Kidney (tissue), 14 donors: ENCODE results near the gene DNAJB13. TPM values are rescaled to one million over a fixed set of nuclear protein-coding genes. Genes with fewer than 3 reads are reported as not detected.
"Not testable (repeated sequence)": the region's sequence is repeated elsewhere in the genome, so short reads cannot be mapped to it uniquely, and the experiment has no call there.

Source experiments
- DNase-seq, 5 donors: peaks; one replicate each; pipeline ENCODE4 v3.0.0-alpha.2; 2013 to 2020
- FAIRE-seq: peaks from 2 replicates; lab custom pipeline; 2012; peaks lifted over from hg19 to GRCh38; lab: Jason Lieb, UNC
- H3K27ac ChIP-seq, 2 donors: one replicate each; pipeline ENCODE4 v1.7.0; 2013; ENCODE audit warnings: low read depth in 2 of 2, low read length in 2 of 2, inconsistent platforms in 1 of 2
- H3K27me3 ChIP-seq: one replicate; pipeline ENCODE4 v1.7.1; 2013; ENCODE audit warnings: low read length, inconsistent platforms; ENCODE audit not compliant: control insufficient read depth, insufficient read depth
- H3K36me3 ChIP-seq, 3 donors: one replicate each; pipeline versions ENCODE4 v1.7.0 to v1.7.1; 2013; ENCODE audit warnings: low read length in 3 of 3, control low read depth in 1 of 3, inconsistent platforms in 1 of 3; ENCODE audit not compliant: insufficient read depth in 3 of 3, control insufficient read depth in 2 of 3
- H3K4me1 ChIP-seq, 3 donors: one replicate each; pipeline versions ENCODE4 v1.7.0 to v1.7.1; 2013; ENCODE audit warnings: low read length in 3 of 3, inconsistent platforms in 1 of 3, low read depth in 1 of 3; ENCODE audit not compliant: control insufficient read depth in 2 of 3, insufficient read depth in 2 of 3
- H3K4me3 ChIP-seq, 3 donors: one replicate each; pipeline versions ENCODE4 v1.7.0 to v1.8.1; 2013; ENCODE audit warnings: low read length in 3 of 3, control low read depth in 1 of 3, inconsistent platforms in 1 of 3
- H3K9ac ChIP-seq, 3 donors: one replicate each; pipeline versions ENCODE4 v1.7.0 to v1.7.1; 2013; ENCODE audit warnings: low read length in 3 of 3, control low read depth in 1 of 3, inconsistent platforms in 1 of 3
- H3K9me3 ChIP-seq, 3 donors: one replicate each; pipeline versions ENCODE4 v1.7.0 to v1.7.1; 2013; ENCODE audit warnings: low read length in 3 of 3, control low read depth in 1 of 3, inconsistent platforms in 1 of 3; ENCODE audit not compliant: control insufficient read depth in 2 of 3, insufficient read depth in 1 of 3
- CTCF ChIP-seq: IDR thresholded peaks from 3 replicates; pipeline ENCODE4 v1.5.1; 2012; ENCODE audit warnings: mild to moderate bottlenecking, moderate library complexity, borderline replicate concordance; ENCODE audit not compliant: insufficient read depth; ENCODE audit errors: extremely low read depth
- intact Hi-C: fragments of 100-400 bp; cut with DNase I; formaldehyde crosslinking; loops from one replicate; pipeline ENCODE4 v1.11.1; 2022
- polyA plus RNA-seq: library from polyadenylated mRNA; stranded (reverse); fragments of 350-450 nt; fragmentation: Illumina TruSeq; extraction: RNeasy Lipid Tissue Mini Kit (QIAGEN cat#74804); gene quantifications from one replicate; pipeline ENCODE4 v1.2.3, GENCODE V29; 2014; ENCODE audit warnings: low read depth, low replicate concordance; ENCODE audit not compliant: insufficient read depth
- total RNA-seq: library from RNA; stranded (reverse); fragmentation: NEBNext Ultra II Directional; extraction: Animal tissue kit (Norgen Biotek cat#: 25700); gene quantifications from one replicate; pipeline ENCODE4 v1.2.1, GENCODE V29; 2021
- donor health status: control.
- donor health status: control.
- donor health status: control.
- donor health status: control.
- donor health status: control.
- donor health status: DM: yes; HTN: yes; CAD: no.
- donor health status: Normal renal cell carcinoma (clear cell type).

Gene DNAJB13
- total and polyA plus RNA-seq, 2 donors from 2014 or later: 1.5 to 4.3 TPM

- no peak for TF ChIP-seq CTCF
- intact Hi-C loops: no loop called here
- no peaks in the 10 kb centered on the region for H3K27me3 ChIP-seq
- peak; percentile 94 to 97 (median 96) for DNase-seq
- no peak for FAIRE-seq
- peak overlapping the region; percentile 67 to 93 for H3K27ac ChIP-seq
- peak overlapping the region; percentile 59 to 93 (median 89) for H3K4me3 ChIP-seq
- no peaks in the 10 kb centered on the region for H3K36me3 ChIP-seq
- H3K9me3 ChIP-seq: no peaks in the 10 kb centered on the region
- H3K9ac ChIP-seq: peak overlapping the region in 2 of 3 donors; percentile 79 to 86
- peaks cover 0 to 9% (median 6%) of the 10 kb centered on the region in 3 donors for H3K4me1 ChIP-seq
Observed at GRCh38 chr11:73982990-73983740, 32.3 kb downstream of the DNAJB13 start.

- no peaks in the 10 kb centered on the region for H3K36me3 ChIP-seq
- peak overlapping the region in 1 of 3 donors; percentile 37 for H3K9ac ChIP-seq
- DNase-seq (peak in 2 of 5 donors; percentile 25 to 42), FAIRE-seq (no peak)
- TF ChIP-seq CTCF: no peak
- H3K4me3 ChIP-seq: peak overlapping the region in 2 of 3 donors; percentile 41 to 93
- H3K9me3 ChIP-seq: no peaks in the 10 kb centered on the region
- intact Hi-C loops: no loop called here
- peak overlapping the region; percentile 67 to 93 for H3K27ac ChIP-seq
- H3K4me1 ChIP-seq: peaks cover 0 to 9% (median 6%) of the 10 kb centered on the region in 3 donors
- H3K27me3 ChIP-seq: no peaks in the 10 kb centered on the region
Observed at GRCh38 chr11:73983741-73984538, 33.1 kb downstream of the DNAJB13 start.

GRCh38 chr11:73985661-73986060 is 34.8 kb downstream of the DNAJB13 start:
- H3K9ac ChIP-seq, intact Hi-C loops, H3K27ac ChIP-seq, H3K36me3 ChIP-seq, H3K9me3 ChIP-seq, H3K4me3 ChIP-seq, H3K4me1 ChIP-seq, H3K27me3 ChIP-seq, FAIRE-seq: not testable (repeated sequence)
- peak in 1 of 5 donors; percentile 10 for DNase-seq

- Histone ChIP-seq H3K4me3 (no peak overlapping the region), H3K4me1 (peaks cover 0 to 6% (median 3%) of the 10 kb centered on the region in 3 donors), H3K27ac (no peak overlapping the region), H3K9ac (no peak overlapping the region), H3K27me3 (no peaks in the 10 kb centered on the region), H3K9me3 (no peaks in the 10 kb centered on the region), H3K36me3 (no peaks in the 10 kb centered on the region)
- intact Hi-C loops: no loop called here
- TF ChIP-seq CTCF: no peak
- FAIRE-seq (no peak), DNase-seq (peak in 1 of 5 donors; percentile 4)
Observed at GRCh38 chr11:73988227-73988626, 37.4 kb downstream of the DNAJB13 start.
